Right renal pelvis (tissue), 4 donors: Measurements from ENCODE around the gene PROS1. TPM values are rescaled to one million over a fixed set of nuclear protein-coding genes. Genes with fewer than 3 reads are reported as not detected.
"Not testable (repeated sequence)": the region's sequence is repeated elsewhere in the genome, so short reads cannot be mapped to it uniquely, and the experiment has no call there.

ENCODE experiments used
- DNase-seq, 4 donors: peaks; one replicate each; pipeline ENCODE4 v3.0.0-alpha.2; 2013; ENCODE audit warnings: low read depth in 4 of 4, low spot score in 3 of 4, missing footprints in 1 of 4
- polyA plus RNA-seq, 4 donors: library from polyadenylated mRNA; unstranded; fragments of 120-200 nt; gene quantifications; one replicate each; pipeline ENCODE4 v1.2.1, GENCODE V29; 2013; ENCODE audit not compliant: insufficient read length in 4 of 4

The PROS1 gene
- polyA plus RNA-seq, 4 donors, result 38.0 to 50.9 (median 42.8) TPM

DNA sequence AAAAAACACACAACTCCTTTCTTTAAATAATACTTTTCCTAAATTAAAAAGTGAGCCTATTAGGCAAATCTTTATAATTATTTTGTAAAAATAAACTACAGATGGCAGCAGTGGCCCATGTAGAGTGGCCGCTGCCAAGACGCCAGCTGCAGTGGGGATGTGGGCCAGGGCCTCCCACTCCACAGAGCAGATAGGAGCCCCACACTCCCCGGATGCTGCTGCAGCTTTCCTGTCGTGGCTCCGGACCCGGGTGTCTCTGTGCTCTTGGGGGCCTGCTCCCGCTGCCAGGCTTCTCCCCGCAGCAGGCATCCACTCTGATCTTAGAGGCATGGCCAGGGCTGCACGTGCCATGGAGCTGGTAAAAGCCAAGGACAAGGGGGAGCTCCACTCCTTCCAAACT is 67.5 kb downstream of the PROS1 start:
- DNase-seq, result no peak

DNA sequence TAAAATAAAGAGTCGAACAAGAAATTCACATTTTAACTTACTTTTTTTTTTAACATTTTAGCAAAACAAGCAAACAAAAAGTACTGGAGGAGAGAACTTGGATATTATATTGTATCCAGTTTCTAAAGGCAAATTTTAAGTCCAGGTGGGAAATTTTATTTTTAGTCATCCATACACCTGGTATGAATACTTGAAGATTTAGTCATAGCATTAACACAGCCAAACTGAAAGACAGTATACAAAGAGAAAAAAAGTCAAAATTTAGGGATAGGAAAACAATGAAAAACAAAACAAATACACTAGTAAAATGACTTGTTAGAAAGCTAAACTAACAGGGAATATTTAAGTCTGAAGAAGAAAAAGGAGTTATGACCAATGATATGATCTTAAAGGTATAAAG is 69.1 kb downstream of the PROS1 start:
- no peak for DNase-seq

DNA sequence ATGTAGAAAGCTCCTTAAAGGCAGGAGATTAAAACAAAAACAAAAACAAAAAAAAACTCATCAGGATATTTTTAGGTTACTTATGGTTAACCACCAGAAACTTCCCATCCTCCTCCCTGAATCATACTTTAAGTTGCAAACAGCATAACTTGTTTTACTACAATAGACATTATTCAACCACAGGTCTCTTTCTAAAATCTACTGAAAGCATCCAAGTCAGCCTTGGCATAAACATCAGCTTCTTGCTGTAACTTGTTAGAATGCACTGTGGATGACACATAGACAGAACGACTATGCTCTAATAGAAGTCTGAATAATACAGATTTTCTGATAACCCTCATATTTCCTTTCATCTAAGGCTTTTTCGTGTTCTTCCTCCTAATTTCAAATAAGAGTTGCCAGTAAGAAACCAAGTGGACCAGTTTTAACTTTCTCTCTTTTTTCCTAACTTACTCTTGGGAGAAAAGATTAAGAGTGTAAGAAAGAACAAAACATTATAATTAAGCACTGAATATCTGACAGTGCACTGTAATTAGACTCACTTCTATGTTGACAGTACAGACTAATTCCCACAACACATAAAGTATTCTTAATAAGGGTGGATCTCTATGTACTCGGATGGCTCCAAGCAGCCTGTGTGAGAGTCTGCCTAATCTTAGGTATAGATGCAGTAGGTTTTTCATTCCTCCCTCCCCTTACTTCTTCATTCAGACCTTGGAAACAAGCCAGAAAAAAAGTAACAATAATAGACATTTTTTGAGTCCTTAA is 95.3 kb downstream of the PROS1 start:
- not testable (repeated sequence) for DNase-seq

DNA sequence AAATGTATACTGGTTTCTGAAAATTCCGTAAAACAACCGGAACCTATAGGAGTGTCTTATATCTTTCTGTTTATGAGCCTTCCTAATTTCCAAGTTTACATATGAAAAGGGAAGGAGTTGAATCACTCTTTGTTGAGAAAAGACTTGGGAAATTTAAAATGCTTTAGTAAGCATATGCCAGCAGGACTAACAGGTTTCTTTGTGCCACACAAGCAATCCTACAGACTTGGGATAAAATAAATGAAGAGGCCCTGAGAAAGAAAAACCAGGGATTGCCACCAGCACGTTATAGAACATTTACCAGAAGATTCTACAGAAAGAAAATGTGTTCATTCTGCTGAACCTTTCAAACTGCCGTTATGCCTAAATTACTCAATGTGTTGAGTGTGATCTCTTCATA is 96.3 kb downstream of the PROS1 start:
- not testable (repeated sequence) for DNase-seq

DNA sequence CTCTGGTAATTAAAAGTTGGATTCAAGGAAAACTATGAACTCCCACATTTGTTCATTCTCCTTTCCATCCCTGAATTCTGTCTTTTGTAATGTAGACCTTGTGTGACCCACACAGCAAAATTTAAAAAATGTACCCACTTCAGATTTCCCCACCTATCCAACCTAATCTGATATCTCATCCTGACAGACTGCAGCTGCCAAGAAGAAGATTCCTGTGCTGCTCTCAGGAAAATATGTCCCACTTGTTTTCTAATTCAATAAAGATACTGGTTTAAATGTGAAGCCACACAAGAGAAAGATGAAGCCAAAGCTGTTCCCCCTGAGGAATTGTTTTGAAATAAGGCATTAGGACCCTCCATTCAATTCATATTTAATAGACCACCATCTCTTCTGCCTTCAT is 100.3 kb downstream of the PROS1 start:
- DNase-seq, result not testable (repeated sequence)

DNA sequence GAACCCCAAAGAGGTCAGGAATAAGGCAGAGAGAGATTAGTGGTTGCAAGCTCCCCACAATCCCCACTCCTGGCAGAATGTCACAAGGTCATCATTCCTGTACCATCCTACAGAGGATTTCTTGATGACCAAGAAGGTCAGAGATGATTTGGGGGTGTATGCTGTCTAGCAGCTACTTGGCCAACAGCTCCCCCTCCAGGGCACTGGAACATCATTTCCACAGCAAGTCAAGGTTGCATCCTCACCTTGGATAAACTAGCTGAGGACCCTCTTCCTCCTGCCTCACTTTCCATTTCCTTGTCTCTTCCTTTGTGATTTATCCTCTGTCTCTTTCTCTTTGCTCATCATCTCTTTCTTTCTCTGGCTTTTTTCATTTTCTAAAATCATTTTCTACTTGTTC is 106.3 kb downstream of the PROS1 start:
- DNase-seq, result no peak

DNA sequence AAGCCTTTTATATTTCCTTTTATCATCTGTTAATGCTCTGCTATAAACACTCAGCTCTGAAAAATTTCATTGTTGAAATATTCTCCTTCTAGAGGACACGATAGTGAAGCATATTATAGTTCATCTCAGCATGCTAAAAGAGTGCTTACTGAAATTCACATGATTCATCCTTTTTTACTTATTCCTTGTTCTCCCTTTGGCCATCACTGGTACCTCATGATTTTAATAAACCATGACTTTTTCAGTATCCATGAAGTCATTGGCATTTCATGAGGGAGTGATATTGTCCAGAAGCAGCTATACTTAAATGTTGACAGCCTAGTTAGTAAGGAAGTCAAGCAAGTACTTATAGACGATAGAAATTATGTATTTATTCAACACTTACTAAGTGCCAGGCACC is 112.7 kb downstream of the PROS1 start:
- DNase-seq, result no peak

DNA sequence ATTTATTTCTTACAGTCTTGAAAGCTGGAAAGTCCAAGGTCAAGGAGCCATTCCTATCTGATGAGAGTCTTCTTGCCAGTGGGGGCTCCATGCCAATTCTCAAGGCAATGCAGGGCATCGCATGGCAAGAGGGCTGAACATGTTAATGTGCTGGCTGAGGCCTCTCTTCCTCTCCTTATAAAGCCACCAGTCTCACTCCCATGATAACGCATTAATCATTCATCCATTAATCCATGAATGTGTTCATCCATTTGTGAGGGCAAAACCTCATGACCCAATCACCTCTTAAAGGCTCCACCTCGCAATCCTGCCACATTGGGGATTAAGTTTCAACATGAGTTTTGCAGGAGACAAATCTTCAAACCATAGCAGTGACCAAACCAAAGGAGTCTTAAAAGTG is 118.3 kb downstream of the PROS1 start:
- DNase-seq, result no peak

DNA sequence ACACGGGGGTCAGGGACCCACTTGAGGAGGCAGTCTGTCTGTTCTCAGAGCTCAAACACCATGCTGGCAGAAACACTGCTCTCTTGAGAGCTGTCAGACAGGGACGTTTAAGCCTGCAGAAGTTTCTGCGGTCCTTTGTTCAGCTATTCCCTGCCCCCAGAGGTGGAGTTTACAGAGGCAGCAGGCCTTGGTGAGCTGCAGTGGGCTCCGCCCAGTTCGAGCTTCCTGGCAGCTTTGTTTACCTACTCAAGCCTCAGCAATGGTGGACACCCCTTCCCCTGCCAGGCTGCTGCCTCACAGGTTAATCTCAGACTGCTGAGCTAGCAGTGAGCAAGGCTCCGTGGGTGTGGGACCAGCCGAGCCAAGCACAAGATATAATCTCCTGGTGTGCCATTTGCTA is 121.5 kb downstream of the PROS1 start:
- not testable (repeated sequence) for DNase-seq

DNA sequence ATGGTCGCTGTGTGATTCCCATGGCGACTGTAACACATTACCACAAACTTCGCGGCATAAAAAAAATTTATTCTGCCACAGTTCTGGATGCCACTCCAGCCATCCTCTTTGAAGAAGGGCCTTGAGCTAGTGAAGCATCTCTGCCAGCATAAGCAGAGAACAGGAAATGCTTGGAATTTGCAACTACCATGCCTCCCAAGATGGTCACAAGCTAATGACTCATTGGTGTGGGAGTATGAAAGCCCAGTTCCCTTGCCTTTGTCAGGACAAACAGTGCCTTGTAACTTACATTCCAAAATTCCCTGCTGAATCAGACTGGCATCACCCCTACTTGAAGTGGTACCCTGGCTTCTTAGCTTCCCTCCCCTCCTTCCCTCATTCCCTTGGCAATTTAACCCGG is 129.7 kb downstream of the PROS1 start:
- no peak for DNase-seq

DNA sequence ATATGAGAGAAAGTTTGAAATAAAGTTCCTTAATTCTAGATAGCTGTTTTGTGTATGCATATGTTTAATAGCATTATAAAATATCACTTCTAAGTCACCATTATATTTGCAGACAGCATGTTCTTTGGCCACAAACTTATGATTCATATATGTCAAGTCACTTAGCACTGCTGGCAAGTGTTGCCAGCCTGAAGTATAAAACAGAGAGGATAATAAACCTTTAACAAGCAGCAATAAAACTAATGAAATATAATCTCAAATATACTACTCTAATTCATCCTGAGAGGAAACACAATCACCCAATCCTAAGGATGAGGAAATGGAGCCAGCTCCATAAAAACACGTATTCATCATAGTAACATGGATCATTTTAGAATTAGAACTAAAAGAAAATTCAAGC is 134.5 kb downstream of the PROS1 start:
- DNase-seq, result not testable (repeated sequence)

Other genes with a start within 250 kb of the PROS1 start
- gene ARL13B, start 6.3 kb upstream of the PROS1 start, polyA plus RNA-seq, result 10 to 100 TPM; 20.6 to 24.0 (median 22.8) TPM
- under 1 TPM; 0.29 to 0.34 (median 0.30) TPM for gene STX19, start 54.7 kb upstream of the PROS1 start, polyA plus RNA-seq
- 10 to 100 TPM in 3 of 4 donors, 1 to 10 TPM in 1; 9.3 to 14.8 (median 12.2) TPM for gene DHFR2, start 89.0 kb upstream of the PROS1 start, polyA plus RNA-seq
- gene NSUN3, start 89.2 kb upstream of the PROS1 start, polyA plus RNA-seq, result 10 to 100 TPM; 11.3 to 15.1 (median 12.6) TPM